ENCODE measurements around the gene AFF1.

- TF ChIP-seq CTCF (IDR thresholded peaks at IDR 0.05) = no peak
- TF ChIP-seq POLR2AphosphoS5 (IDR thresholded peaks at IDR 0.05; ENCODE audit: low read depth, low read length) = no peak
Observed at GRCh38 chr4:87024201-87024600, 89.4 kb downstream of the AFF1 start.

All from Panc1 (cell line).